ENCODE measurements around the gene FAM50A.
A peak's percentile ranks its signal among the peaks of the same experiment; 100 is the strongest.
"Not testable (repeated sequence)": the region's sequence is repeated elsewhere in the genome, so short reads cannot be mapped to it uniquely, and the experiment has no call there.

The FAM50A gene

GRCh38 chrX:154443992-154444754, at the start of gene FAM50A:
TSS of gene FAM50A (plus strand) at chrX:154444141. CDS start at chrX:154444236, 95 bp downstream.
- DNase-seq = peak; percentile 72

- not testable (repeated sequence) for DNase-seq
Observed at GRCh38 chrX:154396363-154396762, 47.6 kb upstream of the FAM50A start.

- DNase-seq = peak; percentile 70
Observed at GRCh38 chrX:154396973-154397887, 46.7 kb upstream of the FAM50A start.

GRCh38 chrX:154397888-154398667, 45.9 kb upstream of the FAM50A start, which contains the start of gene RPL10:
TSS of gene RPL10 (plus strand) at chrX:154398377. CDS start at chrX:154398520, 143 bp downstream.
- peak; percentile 88 for DNase-seq

GRCh38 chrX:154398668-154399526, 45.0 kb upstream of the FAM50A start:
- peak; percentile 81 for DNase-seq

GRCh38 chrX:154399527-154400368, 44.2 kb upstream of the FAM50A start:
- peak; percentile 30 for DNase-seq

GRCh38 chrX:154400369-154400817, 43.5 kb upstream of the FAM50A start:
- not testable (repeated sequence) for DNase-seq

- DNase-seq = peak; percentile 33
Observed at GRCh38 chrX:154401045-154401799, 42.7 kb upstream of the FAM50A start.

GRCh38 chrX:154401918-154402621, 41.9 kb upstream of the FAM50A start:
- DNase-seq = no peak

GRCh38 chrX:154402622-154403127, 41.3 kb upstream of the FAM50A start:
- no peak for DNase-seq

- DNase-seq = no peak
Observed at GRCh38 chrX:154403192-154403591, 40.7 kb upstream of the FAM50A start.

GRCh38 chrX:154403858-154404257, 40.1 kb upstream of the FAM50A start:
- no peak for DNase-seq

GRCh38 chrX:154404625-154405192, 39.2 kb upstream of the FAM50A start:
- no peak for DNase-seq

- no peak for DNase-seq
Observed at GRCh38 chrX:154408659-154409221, 35.2 kb upstream of the FAM50A start.

GRCh38 chrX:154409222-154409871, 34.6 kb upstream of the FAM50A start, which contains the start of gene DNASE1L1:
TSS of gene DNASE1L1 (minus strand) at chrX:154409254. CDS start at chrX:154405568, 3,686 bp downstream.
- DNase-seq = no peak

GRCh38 chrX:154411981-154412340, 32.0 kb upstream of the FAM50A start:
- DNase-seq = peak; percentile 58

GRCh38 chrX:154412468-154412867, 31.5 kb upstream of the FAM50A start:
- DNase-seq = no peak

- no peak for DNase-seq
Observed at GRCh38 chrX:154413142-154413541, 30.8 kb upstream of the FAM50A start.

Data from activated naive CD4-positive, alpha-beta T cell treated with anti-CD3 and anti-CD28 coated beads, Interleukin-2, amount 50 U/mL, for 16 hours (primary cell).